ENCODE measurements around the gene STX2. TPM values are rescaled to one million over a fixed set of nuclear protein-coding genes. Genes with fewer than 3 reads are reported as not detected.
A peak's percentile ranks its signal among the peaks of the same experiment; 100 is the strongest.

The STX2 gene
- polyA plus RNA-seq, 1 donor: 18.4 TPM

DNA sequence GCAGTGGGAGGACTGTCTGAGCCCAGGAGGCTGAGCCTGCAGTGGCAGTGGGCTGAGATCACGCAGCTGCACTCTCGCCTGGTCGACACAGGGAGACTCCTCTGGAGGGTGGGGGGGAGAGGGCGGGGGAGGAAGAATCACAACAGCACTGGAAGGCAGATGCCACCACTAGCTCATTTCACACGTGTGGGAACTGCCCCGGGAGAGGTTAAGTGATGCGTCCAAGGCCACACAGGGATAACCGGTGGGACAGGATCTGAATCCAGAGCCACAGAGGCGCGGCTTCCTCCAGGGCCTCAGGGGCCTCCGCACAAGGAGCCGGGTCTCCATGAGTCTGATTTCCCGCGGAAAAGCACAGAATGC is 20.8 kb downstream of the STX2 start:
- DNase-seq: no peak
- H3K27ac ChIP-seq (ENCODE audit: low read length): peak overlapping the region; percentile 35

DNA sequence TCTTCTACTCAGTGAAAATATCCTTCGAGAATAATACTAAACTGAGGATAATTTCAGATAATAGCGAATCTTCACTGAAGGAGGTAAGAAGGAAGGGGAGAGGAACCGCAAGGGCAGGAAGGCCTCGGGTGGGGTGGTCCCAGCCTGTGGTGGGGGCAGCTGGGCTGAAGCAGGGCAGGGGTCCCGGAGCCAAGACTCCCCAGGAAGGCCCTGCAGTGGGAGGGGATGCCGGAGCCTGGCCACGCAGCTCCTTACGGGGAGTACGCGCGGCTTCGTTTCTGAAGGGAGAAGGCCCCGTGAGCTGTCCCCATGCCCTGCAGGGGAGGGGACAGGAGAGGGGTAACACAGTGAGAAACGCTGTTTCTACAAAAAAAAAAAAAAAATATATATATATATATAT is 21.2 kb downstream of the STX2 start:
- no peak for DNase-seq
- Histone ChIP-seq H3K9me3 (ENCODE audit: control insufficient read depth, low read depth, low read length) (no peaks in the 10 kb centered on the region), H3K27me3 (ENCODE audit: control insufficient read depth, insufficient read depth, low read length) (no peaks in the 10 kb centered on the region), H3K4me3 (ENCODE audit: low read length) (no peak overlapping the region), H3K36me3 (ENCODE audit: control insufficient read depth, insufficient read depth, low read length) (peaks cover 14% of the 10 kb centered on the region), H3K27ac (ENCODE audit: low read length) (no peak overlapping the region), H3K4me1 (ENCODE audit: control insufficient read depth, insufficient read depth, low read length) (peaks cover 7% of the 10 kb centered on the region)
- no CpG with 5 or more reads among the region's 14 CpGs for WGBS (ENCODE audit: insufficient coverage, low lambda C conversion rate)

More for the DNA sequence above, 20.8 kb downstream of the STX2 start:
- peaks cover 7% of the 10 kb centered on the region for H3K4me1 ChIP-seq (ENCODE audit: control insufficient read depth, insufficient read depth, low read length)
- peaks cover 17% of the 10 kb centered on the region for H3K36me3 ChIP-seq (ENCODE audit: control insufficient read depth, insufficient read depth, low read length)
- peak overlapping the region; percentile 56 for H3K4me3 ChIP-seq (ENCODE audit: low read length)
- no peaks in the 10 kb centered on the region for H3K27me3 ChIP-seq (ENCODE audit: control insufficient read depth, insufficient read depth, low read length)
- H3K9me3 ChIP-seq (ENCODE audit: control insufficient read depth, low read depth, low read length): no peaks in the 10 kb centered on the region
- no CpG with 5 or more reads among the region's 14 CpGs for WGBS (ENCODE audit: insufficient coverage, low lambda C conversion rate)

DNA sequence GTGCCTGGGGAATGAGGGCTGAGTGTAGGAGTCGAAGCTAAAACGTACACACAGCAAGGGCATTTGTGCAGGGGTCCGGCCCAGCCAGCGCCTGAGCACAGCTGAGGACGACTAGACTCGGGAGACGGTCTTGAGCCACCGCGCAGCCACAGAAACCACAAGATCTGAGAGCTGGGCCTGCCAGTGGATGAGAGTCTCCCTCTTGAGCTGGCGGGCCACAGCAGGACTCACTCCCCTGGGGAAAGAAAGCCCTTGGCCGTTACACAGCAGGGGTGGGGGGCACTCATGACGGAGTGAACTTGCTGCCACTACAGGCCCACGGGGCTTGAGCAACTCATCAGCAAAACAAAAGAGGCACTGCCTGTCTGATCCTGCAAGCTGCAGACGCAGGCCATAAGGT is 23.0 kb downstream of the STX2 start:
- Histone ChIP-seq H3K27ac (ENCODE audit: low read length) (no peak overlapping the region), H3K9me3 (ENCODE audit: control insufficient read depth, low read depth, low read length) (no peaks in the 10 kb centered on the region), H3K4me3 (ENCODE audit: low read length) (no peak overlapping the region), H3K27me3 (ENCODE audit: control insufficient read depth, insufficient read depth, low read length) (no peaks in the 10 kb centered on the region), H3K4me1 (ENCODE audit: control insufficient read depth, insufficient read depth, low read length) (peaks cover 7% of the 10 kb centered on the region), H3K36me3 (ENCODE audit: control insufficient read depth, insufficient read depth, low read length) (peaks cover 10% of the 10 kb centered on the region)
- no CpG with 5 or more reads among the region's 14 CpGs for WGBS (ENCODE audit: insufficient coverage, low lambda C conversion rate)
- DNase-seq: no peak

DNA sequence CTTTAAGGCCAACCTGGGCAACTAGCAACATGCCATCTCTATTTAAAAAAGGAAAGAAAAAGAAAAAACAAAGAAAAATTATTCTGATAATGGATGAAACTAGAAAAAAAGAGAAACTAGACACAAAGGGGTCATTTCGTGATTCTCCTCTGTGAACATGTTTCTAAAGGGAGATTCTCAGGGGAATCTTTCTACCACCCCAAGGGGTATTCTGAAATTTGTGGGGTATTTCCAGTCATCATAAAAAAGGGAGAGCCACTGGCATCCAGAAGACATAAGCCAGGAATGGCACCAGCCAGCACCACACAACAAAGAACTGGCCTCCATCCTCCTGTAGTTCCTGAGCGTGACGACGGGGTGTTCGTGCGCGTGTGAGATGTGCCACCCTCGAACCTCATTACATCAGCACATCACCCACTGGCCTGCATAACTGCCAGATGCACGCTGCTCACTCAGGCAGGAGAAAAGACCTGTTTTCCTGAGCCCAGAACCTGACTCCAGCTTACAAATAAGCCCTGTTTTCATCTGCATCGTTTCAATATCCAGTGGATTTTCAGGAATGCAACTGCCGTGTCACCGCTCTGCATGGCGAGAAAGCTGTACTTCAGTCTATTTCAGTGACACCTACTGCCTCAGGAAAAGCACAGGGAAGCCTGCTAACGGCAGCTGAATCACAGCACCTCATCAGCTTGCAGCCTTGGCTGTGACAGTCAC is 23.9 kb downstream of the STX2 start:
- Histone ChIP-seq H3K36me3 (ENCODE audit: control insufficient read depth, insufficient read depth, low read length) (peaks cover 13% of the 10 kb centered on the region), H3K4me3 (ENCODE audit: low read length) (no peak overlapping the region), H3K9me3 (ENCODE audit: control insufficient read depth, low read depth, low read length) (no peaks in the 10 kb centered on the region), H3K27me3 (ENCODE audit: control insufficient read depth, insufficient read depth, low read length) (no peaks in the 10 kb centered on the region), H3K27ac (ENCODE audit: low read length) (no peak overlapping the region), H3K4me1 (ENCODE audit: control insufficient read depth, insufficient read depth, low read length) (peaks cover 7% of the 10 kb centered on the region)
- no CpG with 5 or more reads among the region's 14 CpGs for WGBS (ENCODE audit: insufficient coverage, low lambda C conversion rate)
- no peak for DNase-seq

DNA sequence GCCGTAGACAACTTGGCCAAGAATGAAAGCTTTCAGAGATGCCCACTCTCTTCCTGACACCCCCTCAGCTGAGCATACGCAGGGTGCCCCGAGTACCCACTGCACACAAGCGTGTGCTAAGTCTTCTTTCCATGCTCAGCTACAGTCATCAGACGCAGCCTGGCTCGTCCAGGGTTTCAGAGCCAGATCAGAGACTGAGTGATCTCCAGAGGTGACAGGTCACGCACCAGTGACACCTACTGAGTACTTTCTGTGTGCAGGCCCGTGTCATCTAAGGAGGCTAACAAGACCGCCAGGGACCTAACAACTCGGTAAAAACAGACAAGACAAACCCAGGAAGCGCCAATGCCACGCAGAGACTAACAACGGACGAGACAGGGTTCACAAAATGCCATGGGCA is 25.1 kb downstream of the STX2 start:
- DNase-seq: no peak

DNA sequence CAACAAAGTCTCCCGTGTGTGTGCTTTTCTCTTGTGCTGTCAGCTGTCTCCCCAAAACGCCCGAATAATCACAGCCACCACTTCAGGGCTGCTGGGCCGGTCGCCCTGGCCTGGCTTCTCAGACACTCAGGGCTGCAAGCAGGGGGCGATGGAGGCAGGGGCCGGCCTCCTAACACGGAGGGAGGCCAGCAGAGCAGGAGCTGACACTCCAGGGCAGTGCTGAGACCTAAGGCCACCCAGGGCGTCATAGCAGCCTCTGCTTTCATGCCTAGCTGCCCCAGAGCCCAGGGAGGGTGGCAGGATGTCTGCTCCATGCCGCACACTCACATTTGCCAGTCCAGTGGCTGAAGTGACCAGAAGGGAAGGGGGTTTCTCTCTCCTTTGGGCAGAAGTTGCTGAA is 25.6 kb downstream of the STX2 start:
- H3K4me1 ChIP-seq (ENCODE audit: control insufficient read depth, insufficient read depth, low read length): peaks cover 3% of the 10 kb centered on the region
- no CpG with 5 or more reads among the region's 10 CpGs for WGBS (ENCODE audit: insufficient coverage, low lambda C conversion rate)
- H3K4me3 ChIP-seq (ENCODE audit: low read length): no peak overlapping the region
- no peak for DNase-seq
- H3K27ac ChIP-seq (ENCODE audit: low read length): no peak overlapping the region
- H3K9me3 ChIP-seq (ENCODE audit: control insufficient read depth, low read depth, low read length): no peaks in the 10 kb centered on the region
- no peaks in the 10 kb centered on the region for H3K27me3 ChIP-seq (ENCODE audit: control insufficient read depth, insufficient read depth, low read length)
- H3K36me3 ChIP-seq (ENCODE audit: control insufficient read depth, insufficient read depth, low read length): peaks cover 13% of the 10 kb centered on the region

More for the DNA sequence above, 25.1 kb downstream of the STX2 start:
- Histone ChIP-seq H3K36me3 (ENCODE audit: control insufficient read depth, insufficient read depth, low read length) (peaks cover 13% of the 10 kb centered on the region), H3K9me3 (ENCODE audit: control insufficient read depth, low read depth, low read length) (no peaks in the 10 kb centered on the region), H3K4me1 (ENCODE audit: control insufficient read depth, insufficient read depth, low read length) (peaks cover 7% of the 10 kb centered on the region), H3K27ac (ENCODE audit: low read length) (no peak overlapping the region), H3K27me3 (ENCODE audit: control insufficient read depth, insufficient read depth, low read length) (no peaks in the 10 kb centered on the region), H3K4me3 (ENCODE audit: low read length) (no peak overlapping the region)
- no CpG with 5 or more reads among the region's 14 CpGs for WGBS (ENCODE audit: insufficient coverage, low lambda C conversion rate)

DNA sequence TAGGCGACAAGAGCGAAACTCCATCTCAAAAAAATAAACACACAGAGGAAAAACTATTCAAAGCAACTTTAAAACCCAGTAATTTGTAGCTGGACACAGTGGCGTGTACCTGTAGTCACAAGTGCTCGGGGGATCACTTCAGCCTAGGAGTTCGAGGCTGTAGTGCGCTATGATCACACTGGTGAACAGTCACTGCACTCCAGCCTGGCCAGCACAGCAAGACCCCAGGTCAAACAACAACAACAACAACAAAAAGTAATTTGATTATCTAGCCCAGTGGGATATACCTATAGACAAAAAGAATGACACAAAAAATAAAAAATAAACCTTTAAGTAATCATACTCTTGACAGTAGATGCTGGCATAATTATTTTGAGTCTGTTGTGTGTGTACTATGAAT is 29.3 kb downstream of the STX2 start:
- peaks cover 4% of the 10 kb centered on the region for H3K9me3 ChIP-seq (ENCODE audit: control insufficient read depth, low read depth, low read length)
- H3K4me3 ChIP-seq (ENCODE audit: low read length): no peak overlapping the region
- no peak overlapping the region for H3K27ac ChIP-seq (ENCODE audit: low read length)
- no peaks in the 10 kb centered on the region for H3K4me1 ChIP-seq (ENCODE audit: control insufficient read depth, insufficient read depth, low read length)
- DNase-seq: no peak
- 100% methylated on average over 1 of the region's 6 CpGs for WGBS (ENCODE audit: insufficient coverage, low lambda C conversion rate)
- no peaks in the 10 kb centered on the region for H3K27me3 ChIP-seq (ENCODE audit: control insufficient read depth, insufficient read depth, low read length)
- H3K36me3 ChIP-seq (ENCODE audit: control insufficient read depth, insufficient read depth, low read length): peaks cover 31% of the 10 kb centered on the region

DNA sequence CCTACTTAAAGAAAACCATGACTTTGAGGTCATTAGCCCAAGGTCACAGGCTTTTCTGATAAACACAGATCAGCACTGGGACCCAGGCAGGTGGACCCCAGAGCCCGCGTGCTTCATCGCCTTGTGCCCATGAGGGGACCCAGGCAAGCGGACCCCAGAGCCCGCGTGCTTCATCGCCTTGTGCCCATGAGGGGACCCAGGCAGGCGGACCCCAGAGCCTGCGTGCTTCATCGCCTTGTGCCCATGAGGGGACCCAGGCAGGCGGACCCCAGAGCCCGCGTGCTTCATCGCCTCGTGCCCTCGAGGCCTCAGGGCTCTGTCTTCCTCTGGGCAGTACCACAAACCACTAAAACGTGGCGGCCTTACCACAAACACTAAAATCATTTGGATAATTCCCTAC is 31.7 kb downstream of the STX2 start:
- H3K9me3 ChIP-seq (ENCODE audit: control insufficient read depth, low read depth, low read length): peaks cover 4% of the 10 kb centered on the region
- no CpG with 5 or more reads among the region's 18 CpGs for WGBS (ENCODE audit: insufficient coverage, low lambda C conversion rate)
- no peak for DNase-seq
- H3K27me3 ChIP-seq (ENCODE audit: control insufficient read depth, insufficient read depth, low read length): no peaks in the 10 kb centered on the region
- H3K27ac ChIP-seq (ENCODE audit: low read length): no peak overlapping the region
- H3K4me1 ChIP-seq (ENCODE audit: control insufficient read depth, insufficient read depth, low read length): no peaks in the 10 kb centered on the region
- H3K36me3 ChIP-seq (ENCODE audit: control insufficient read depth, insufficient read depth, low read length): peaks cover 37% of the 10 kb centered on the region
- no peak overlapping the region for H3K4me3 ChIP-seq (ENCODE audit: low read length)

DNA sequence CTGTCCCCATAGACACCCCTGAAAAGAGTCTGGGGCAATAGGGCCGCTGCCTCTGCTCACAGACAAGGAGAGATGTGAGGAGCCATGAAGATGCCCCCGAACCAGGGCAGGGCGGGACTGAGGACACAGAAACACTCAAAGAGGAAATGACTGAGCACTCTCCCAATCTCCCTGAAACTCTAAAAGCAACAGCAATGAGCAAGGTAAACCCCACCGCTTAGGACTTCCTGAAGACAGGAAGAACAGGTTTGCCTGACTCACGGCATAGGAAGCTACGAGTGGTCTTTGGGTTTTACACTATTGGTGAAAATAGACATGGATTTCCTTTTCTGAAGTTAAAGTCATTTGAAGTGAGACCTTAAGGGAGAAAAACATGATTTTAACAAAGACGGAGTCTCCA is 32.5 kb downstream of the STX2 start:
- H3K27me3 ChIP-seq (ENCODE audit: control insufficient read depth, insufficient read depth, low read length): no peaks in the 10 kb centered on the region
- no peaks in the 10 kb centered on the region for H3K4me1 ChIP-seq (ENCODE audit: control insufficient read depth, insufficient read depth, low read length)
- peaks cover 4% of the 10 kb centered on the region for H3K9me3 ChIP-seq (ENCODE audit: control insufficient read depth, low read depth, low read length)
- H3K4me3 ChIP-seq (ENCODE audit: low read length): no peak overlapping the region
- no CpG with 5 or more reads among the region's 7 CpGs for WGBS (ENCODE audit: insufficient coverage, low lambda C conversion rate)
- DNase-seq: no peak
- H3K27ac ChIP-seq (ENCODE audit: low read length): no peak overlapping the region
- H3K36me3 ChIP-seq (ENCODE audit: control insufficient read depth, insufficient read depth, low read length): peaks cover 37% of the 10 kb centered on the region

DNA sequence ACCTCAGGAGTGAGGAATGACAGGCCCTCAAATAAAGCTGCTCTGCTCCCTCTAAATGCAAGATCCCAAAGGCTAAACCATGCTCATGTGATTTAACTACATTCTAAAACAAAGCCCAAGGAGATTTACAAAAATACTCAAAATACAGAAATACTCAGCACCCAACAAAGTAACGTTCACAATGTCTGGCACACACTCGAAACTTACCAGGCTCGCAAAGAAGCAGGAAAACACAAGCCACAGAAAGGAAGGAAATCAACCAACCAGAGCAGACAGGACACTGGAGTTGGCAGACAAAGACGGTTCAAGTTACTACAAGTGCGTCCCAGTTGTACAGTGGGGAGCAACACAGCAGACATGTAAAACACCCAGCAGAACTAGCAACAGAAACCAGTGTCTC is 33.4 kb downstream of the STX2 start:
- Histone ChIP-seq H3K36me3 (ENCODE audit: control insufficient read depth, insufficient read depth, low read length) (peaks cover 37% of the 10 kb centered on the region), H3K4me3 (ENCODE audit: low read length) (no peak overlapping the region), H3K27me3 (ENCODE audit: control insufficient read depth, insufficient read depth, low read length) (no peaks in the 10 kb centered on the region), H3K4me1 (ENCODE audit: control insufficient read depth, insufficient read depth, low read length) (no peaks in the 10 kb centered on the region), H3K27ac (ENCODE audit: low read length) (no peak overlapping the region), H3K9me3 (ENCODE audit: control insufficient read depth, low read depth, low read length) (peaks cover 4% of the 10 kb centered on the region)
- DNase-seq: no peak
- WGBS (ENCODE audit: insufficient coverage, low lambda C conversion rate): 80% methylated on average over 1 of the region's 5 CpGs

DNA sequence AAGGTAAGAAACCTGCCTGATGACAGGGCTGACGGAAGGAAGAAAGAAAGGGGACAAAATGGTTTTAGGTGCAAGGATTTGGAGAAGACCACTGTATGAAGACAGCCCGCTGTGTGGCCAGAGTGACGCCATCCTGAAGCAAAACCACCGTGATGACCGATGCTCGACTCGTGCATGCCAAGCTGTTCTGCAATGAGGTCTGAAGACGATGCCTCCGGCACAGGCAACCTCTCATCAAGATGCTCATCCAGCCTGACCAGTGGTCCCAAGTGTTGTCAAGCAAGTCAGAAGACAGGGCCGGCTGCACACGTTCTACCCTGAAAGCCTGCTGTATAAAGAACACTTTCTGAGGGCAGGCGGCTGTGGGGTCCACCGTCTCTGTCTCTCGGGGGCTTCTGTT is 34.8 kb downstream of the STX2 start:
- Histone ChIP-seq H3K4me1 (ENCODE audit: control insufficient read depth, insufficient read depth, low read length) (no peaks in the 10 kb centered on the region), H3K27ac (ENCODE audit: low read length) (no peak overlapping the region), H3K36me3 (ENCODE audit: control insufficient read depth, insufficient read depth, low read length) (peaks cover 45% of the 10 kb centered on the region), H3K27me3 (ENCODE audit: control insufficient read depth, insufficient read depth, low read length) (no peaks in the 10 kb centered on the region), H3K4me3 (ENCODE audit: low read length) (no peak overlapping the region), H3K9me3 (ENCODE audit: control insufficient read depth, low read depth, low read length) (peaks cover 4% of the 10 kb centered on the region)
- DNase-seq: no peak
- WGBS (ENCODE audit: insufficient coverage, low lambda C conversion rate): 100% methylated on average over 1 of the region's 14 CpGs

Data from large intestine (tissue), 3 donors.